Fibroblast of skin of back (primary cell): ENCODE data around the gene TIAM1. TPM values are rescaled to one million over a fixed set of nuclear protein-coding genes. Genes with fewer than 3 reads are reported as not detected.

Experiments
- DNase-seq: peaks from one replicate; pipeline ENCODE4 v3.0.0-alpha.2; 2013
- polyA plus RNA-seq, 2 experiments: library from polyadenylated mRNA; unstranded; fragments of 120-200 nt; gene quantifications; one replicate each; pipeline ENCODE4 v1.2.1, GENCODE V29; 2013; ENCODE audit not compliant: insufficient read length in 2 of 2

Gene TIAM1
- 10.1 TPM for polyA plus RNA-seq (2013, experiment 1 of 2; ENCODE audit: insufficient read length)
- polyA plus RNA-seq (2013, experiment 2 of 2; ENCODE audit: insufficient read length), result 8.4 TPM

- peak; percentile 88 for DNase-seq
Observed at GRCh38 chr21:31343680-31344480, at the start of gene TIAM1. TIAM1 (minus strand) TSS chr21:31344261; CDS start chr21:31266972, 77,289 bp downstream.

- no peak for DNase-seq
Observed at GRCh38 chr21:31387560-31388186, 43.6 kb upstream of the TIAM1 start.

GRCh38 chr21:31386006-31386405 is 41.9 kb upstream of the TIAM1 start:
- no peak for DNase-seq

- DNase-seq, result no peak
Observed at GRCh38 chr21:31383770-31384169, 39.7 kb upstream of the TIAM1 start.

GRCh38 chr21:31382060-31382459 is 38.0 kb upstream of the TIAM1 start:
- no peak for DNase-seq

GRCh38 chr21:31376301-31376700 is 32.2 kb upstream of the TIAM1 start:
- DNase-seq, result no peak

- DNase-seq, result no peak
Observed at GRCh38 chr21:31374395-31374794, 30.3 kb upstream of the TIAM1 start.

- DNase-seq, result no peak
Observed at GRCh38 chr21:31372471-31372765, 28.4 kb upstream of the TIAM1 start.

GRCh38 chr21:31371715-31372470 is 27.8 kb upstream of the TIAM1 start:
- no peak for DNase-seq

- peak; percentile 12 for DNase-seq
Observed at GRCh38 chr21:31370893-31371544, 27.0 kb upstream of the TIAM1 start.

GRCh38 chr21:31370281-31370892 is 26.3 kb upstream of the TIAM1 start:
- no peak for DNase-seq

GRCh38 chr21:31368361-31368760 is 24.3 kb upstream of the TIAM1 start:
- no peak for DNase-seq

- no peak for DNase-seq
Observed at GRCh38 chr21:31367801-31368200, 23.7 kb upstream of the TIAM1 start.

- peak; percentile 83 for DNase-seq
Observed at GRCh38 chr21:31366825-31367224, 22.8 kb upstream of the TIAM1 start.

- DNase-seq, result no peak
Observed at GRCh38 chr21:31364253-31364945, 20.3 kb upstream of the TIAM1 start.

- DNase-seq, result no peak
Observed at GRCh38 chr21:31363720-31364119, 19.7 kb upstream of the TIAM1 start.

GRCh38 chr21:31360717-31361116 is 16.7 kb upstream of the TIAM1 start:
- DNase-seq, result no peak

GRCh38 chr21:31358158-31358557 is 14.1 kb upstream of the TIAM1 start:
- DNase-seq, result no peak

GRCh38 chr21:31356440-31356839 is 12.4 kb upstream of the TIAM1 start:
- no peak for DNase-seq

- peak; percentile 76 for DNase-seq
Observed at GRCh38 chr21:31354604-31355443, 10.8 kb upstream of the TIAM1 start.

- no peak for DNase-seq
Observed at GRCh38 chr21:31354122-31354521, 10.1 kb upstream of the TIAM1 start.
